ENCODE results near the gene CBLL1.

Gene CBLL1

GRCh38 chr7:107744345-107744750, 406 bp downstream of the CBLL1 start:
- DNase-seq (ENCODE audit: low read depth) = no peak

GRCh38 chr7:107746006-107746405, 2.1 kb downstream of the CBLL1 start:
- no peak for DNase-seq (ENCODE audit: low read depth)

GRCh38 chr7:107751113-107751512, 7.2 kb downstream of the CBLL1 start:
- DNase-seq (ENCODE audit: low read depth) = no peak

- DNase-seq (ENCODE audit: low read depth) = no peak
These were observed 10.7 kb downstream of the CBLL1 start for GRCh38 chr7:107754642-107755041.

- DNase-seq (ENCODE audit: low read depth) = no peak
These were observed 14.7 kb downstream of the CBLL1 start for GRCh38 chr7:107758667-107759066.

- no peak for DNase-seq (ENCODE audit: low read depth)
These were observed 23.4 kb downstream of the CBLL1 start for GRCh38 chr7:107767391-107767790.

GRCh38 chr7:107768263-107768662, 24.3 kb downstream of the CBLL1 start:
- no peak for DNase-seq (ENCODE audit: low read depth)

GRCh38 chr7:107773027-107773426, 29.1 kb downstream of the CBLL1 start:
- DNase-seq (ENCODE audit: low read depth) = no peak

GRCh38 chr7:107777702-107778101, 33.8 kb downstream of the CBLL1 start:
- DNase-seq (ENCODE audit: low read depth) = no peak

GRCh38 chr7:107778283-107778682, 34.3 kb downstream of the CBLL1 start:
- DNase-seq (ENCODE audit: low read depth) = no peak

GRCh38 chr7:107779647-107780099, 35.7 kb downstream of the CBLL1 start:
- no peak for DNase-seq (ENCODE audit: low read depth)

- DNase-seq (ENCODE audit: low read depth) = no peak
These were observed 38.4 kb downstream of the CBLL1 start for GRCh38 chr7:107782374-107782773.

GRCh38 chr7:107783648-107784047, 39.7 kb downstream of the CBLL1 start:
- no peak for DNase-seq (ENCODE audit: low read depth)

- no peak for DNase-seq (ENCODE audit: low read depth)
These were observed 41.2 kb downstream of the CBLL1 start for GRCh38 chr7:107785170-107785569.

- no peak for DNase-seq (ENCODE audit: low read depth)
These were observed 42.0 kb downstream of the CBLL1 start for GRCh38 chr7:107785926-107786325.

- DNase-seq (ENCODE audit: low read depth) = no peak
These were observed 44.3 kb downstream of the CBLL1 start for GRCh38 chr7:107788216-107788615.

GRCh38 chr7:107788662-107789061, 44.7 kb downstream of the CBLL1 start:
- DNase-seq (ENCODE audit: low read depth) = no peak

GRCh38 chr7:107789647-107790046, 45.7 kb downstream of the CBLL1 start:
- no peak for DNase-seq (ENCODE audit: low read depth)

GRCh38 chr7:107792364-107792763, 48.4 kb downstream of the CBLL1 start:
- DNase-seq (ENCODE audit: low read depth) = no peak

- DNase-seq (ENCODE audit: low read depth) = no peak
These were observed 55.8 kb downstream of the CBLL1 start for GRCh38 chr7:107799647-107800264.

GRCh38 chr7:107803009-107803610, 59.2 kb downstream of the CBLL1 start, which contains the start of gene SLC26A3:
TSS of gene SLC26A3 (minus strand) at chr7:107803223. CDS start at chr7:107794509, 8,714 bp downstream.
- no peak for DNase-seq (ENCODE audit: low read depth)

- DNase-seq (ENCODE audit: low read depth) = no peak
These were observed 65.2 kb downstream of the CBLL1 start for GRCh38 chr7:107809179-107809578.

GRCh38 chr7:107810626-107811025, 66.7 kb downstream of the CBLL1 start:
- no peak for DNase-seq (ENCODE audit: low read depth)
